HCT116 (cell line): ENCODE measurements around the gene SH3D19. TPM values are rescaled to one million over a fixed set of nuclear protein-coding genes. Genes with fewer than 3 reads are reported as not detected.

ENCODE experiments used
- ATAC-seq: fragments of 200-7000 bp; cut with Tn5 transposase; 2 replicates; pipeline ENCODE4 v1.9.1; 2020; ENCODE audit warnings: mild to moderate bottlenecking, moderate library complexity
- BruUV-seq: library from RNA; stranded (reverse); fragments of 400-500 nt; replicated peaks from 2 replicates; lab custom pipeline; 2021; lab: Mats Ljungman, UMichigan
- CTCF ChIA-PET: fragments of 300-600 bp; sonication (Branson Sonifier 250); formaldehyde crosslinking; loops from one replicate; lab custom pipeline; 2021; ENCODE audit warnings: antibody characterized with exemption; lab: Charles Lee
- POLR2A ChIA-PET: fragments of 300-600, 350-600 bp; sonication (Branson Sonifier 250); formaldehyde crosslinking; loops from one replicate; lab custom pipeline; 2021; ENCODE audit warnings: antibody characterized with exemption; lab: Charles Lee
- RAD21 ChIA-PET, 2 experiments: fragments of 300-600 bp; sonication (Branson Sonifier 250); formaldehyde crosslinking; loops; one replicate each; lab custom pipeline; 2023; ENCODE audit warnings: low total read pairs in 2 of 2; ENCODE audit not compliant: uncharacterized antibody in 2 of 2, unreplicated experiment in 2 of 2, low non-redundant PET in 1 of 2; lab: Charles Lee
- DNase-seq: peaks from one replicate; pipeline ENCODE4 v3.0.0-alpha.2; 2010; ENCODE audit warnings: low read depth, low spot score
- H2AFZ ChIP-seq: fragments of 200-600 bp; shearing (Covaris generic), sonication (generic); 2 replicates; pipeline ENCODE4 v1.6.1; 2017; ENCODE audit warnings: low read depth, mixed run types, mixed read lengths, antibody characterized with exemption, low read length; ENCODE audit not compliant: poor library complexity, severe bottlenecking
- H3K27ac ChIP-seq: 2 replicates; pipeline ENCODE4 v1.5.1; 2012; ENCODE audit warnings: low read depth, low read length
- H3K27me3 ChIP-seq: fragments of 200-600 bp; sonication (generic); 2 replicates; pipeline ENCODE4 v1.6.1; 2016; ENCODE audit warnings: mixed run types, low read length, mixed read lengths; ENCODE audit not compliant: insufficient read depth
- H3K36me3 ChIP-seq, 2 experiments: fragments of 200-500 bp in 1 of 2; fragments of 200-600 bp in 1 of 2; sonication (Bioruptor generic) in 1 of 2; sonication (generic) in 1 of 2; 2 replicates each; pipeline versions ENCODE4 v1.5.1 to v1.6.1; 2014 to 2016; ENCODE audit warnings: low read length in 2 of 2, inconsistent platforms in 1 of 2, mixed read lengths in 1 of 2, mixed run types in 1 of 2; ENCODE audit not compliant: insufficient read depth in 2 of 2, control insufficient read depth in 1 of 2
- H3K4me1 ChIP-seq, 2 experiments: fragments of 200-600 bp in 1 of 2; sonication (generic) in 1 of 2; 2 replicates each; pipeline versions ENCODE4 v1.5.1 to v1.6.1; 2012 to 2017; ENCODE audit warnings: low read length in 2 of 2, inconsistent platforms in 1 of 2, mild to moderate bottlenecking in 1 of 2, mixed read lengths in 1 of 2, mixed run types in 1 of 2, moderate library complexity in 1 of 2; ENCODE audit not compliant: insufficient read depth in 2 of 2, control insufficient read depth in 1 of 2
- H3K4me2 ChIP-seq: fragments of 200-600 bp; sonication (generic); 2 replicates; pipeline ENCODE4 v1.6.1; 2017; ENCODE audit warnings: mixed run types, low read length, mixed read lengths
- H3K4me3 ChIP-seq, 2 experiments: fragments of 200-600 bp in 1 of 2; sonication (generic) in 1 of 2; replicated peaks in 1 of 2; 2 replicates each; pipeline ENCODE4 v1.5.1; 2011 to 2016; ENCODE audit warnings: low read length in 2 of 2, control low read depth in 1 of 2, low read depth in 1 of 2, mild to moderate bottlenecking in 1 of 2, mixed read lengths in 1 of 2, mixed run types in 1 of 2
- H3K79me2 ChIP-seq: fragments of 200-600 bp; sonication (generic); 2 replicates; pipeline ENCODE4 v1.6.1; 2017; ENCODE audit warnings: mild to moderate bottlenecking, mixed run types, low read length, moderate library complexity, mixed read lengths; ENCODE audit not compliant: insufficient read depth
- H3K9ac ChIP-seq: fragments of 200-600 bp; sonication (generic); 2 replicates; pipeline ENCODE4 v1.6.1; 2016; ENCODE audit warnings: low read length, mixed read lengths
- H3K9me2 ChIP-seq: fragments of 200-600 bp; sonication (generic), shearing (Covaris generic); 2 replicates; pipeline ENCODE4 v1.6.1; 2017; ENCODE audit warnings: mixed run types, mild to moderate bottlenecking, moderate library complexity; ENCODE audit not compliant: insufficient read depth
- H3K9me3 ChIP-seq, 2 experiments: fragments of 200-500 bp in 1 of 2; fragments of 200-600 bp in 1 of 2; sonication (Bioruptor generic) in 1 of 2; sonication (generic) in 1 of 2; 2 replicates each; pipeline ENCODE4 v1.6.1; 2014 to 2017; ENCODE audit warnings: low read length in 2 of 2, mixed read lengths in 2 of 2, inconsistent platforms in 1 of 2, low read depth in 1 of 2, mild to moderate bottlenecking in 1 of 2, mixed run types in 1 of 2, moderate library complexity in 1 of 2; ENCODE audit not compliant: control insufficient read depth in 1 of 2, insufficient read depth in 1 of 2
- H4K20me1 ChIP-seq: fragments of 200-600 bp; sonication (generic), shearing (Covaris generic); 2 replicates; pipeline ENCODE4 v1.6.1; 2017; ENCODE audit warnings: mixed run types, mild to moderate bottlenecking, moderate library complexity; ENCODE audit not compliant: insufficient read depth
- ATF3 ChIP-seq: IDR thresholded peaks from 2 replicates; pipeline ENCODE4 v1.6.1; 2012
- CBX3 ChIP-seq: IDR thresholded peaks from 2 replicates; pipeline ENCODE4 v1.6.1; 2012; ENCODE audit warnings: low read depth
- CTCF ChIP-seq, 3 experiments: fragments of 200-600 bp in 1 of 3; sonication (generic) in 1 of 3; IDR thresholded peaks in 2 of 3; conservative IDR thresholded peaks in 1 of 3; 2 replicates each; pipeline ENCODE4 v1.5.1; 2012 to 2017; ENCODE audit warnings: low read depth in 2 of 3, low read length in 2 of 3, antibody characterized with exemption in 1 of 3, borderline replicate concordance in 1 of 3, control low read depth in 1 of 3, mild to moderate bottlenecking in 1 of 3, mixed read lengths in 1 of 3, mixed run types in 1 of 3, moderate library complexity in 1 of 3; ENCODE audit not compliant: insufficient read depth in 1 of 3
- EZH2 ChIP-seq: fragments of 200-600 bp; sonication (generic); IDR thresholded peaks from 2 replicates; pipeline ENCODE4 v1.6.1; 2017; ENCODE audit warnings: antibody characterized with exemption, mixed run types
- FOSL1 ChIP-seq: IDR thresholded peaks from 2 replicates; pipeline ENCODE4 v1.6.1; 2012; ENCODE audit warnings: low read depth
- JUND ChIP-seq: IDR thresholded peaks from 2 replicates; pipeline ENCODE4 v1.6.1; 2012
- POLR2A ChIP-seq: IDR thresholded peaks from 2 replicates; pipeline ENCODE4 v1.7.0; 2011; ENCODE audit warnings: borderline replicate concordance; ENCODE audit not compliant: insufficient read depth, insufficient read length; ENCODE audit errors: extremely low read depth
- POLR2AphosphoS5 ChIP-seq: IDR thresholded peaks from 2 replicates; pipeline ENCODE4 v1.6.1; 2011; ENCODE audit warnings: mild to moderate bottlenecking, low read depth, low read length, moderate library complexity
- REST ChIP-seq: IDR thresholded peaks from 2 replicates; pipeline ENCODE4 v1.6.1; 2012; ENCODE audit warnings: low read depth
- SIN3A ChIP-seq: IDR thresholded peaks from 2 replicates; pipeline ENCODE4 v1.6.1; 2012; ENCODE audit warnings: low read depth
- SP1 ChIP-seq: IDR thresholded peaks from 2 replicates; pipeline ENCODE4 v1.6.1; 2012; ENCODE audit warnings: low read depth
- TCF7L2 ChIP-seq: IDR thresholded peaks from 2 replicates; pipeline ENCODE4 v1.7.0; 2011; ENCODE audit warnings: borderline replicate concordance, inconsistent platforms; ENCODE audit not compliant: insufficient read depth, insufficient read length; ENCODE audit errors: extremely low read depth
- ZBTB33 ChIP-seq: IDR thresholded peaks from 2 replicates; pipeline ENCODE4 v1.6.1; 2011; ENCODE audit warnings: mild to moderate bottlenecking, low read length, moderate library complexity; ENCODE audit not compliant: insufficient replicate concordance; ENCODE audit errors: extremely low read depth
- ZNF274 ChIP-seq: fragments of 200-500 bp; sonication (Bioruptor generic); IDR thresholded peaks from 2 replicates; pipeline ENCODE4 v1.6.1; 2014; ENCODE audit warnings: mild to moderate bottlenecking, low read depth, low read length, inconsistent platforms
- intact Hi-C: fragments of 100-400 bp; cut with micrococcal nuclease; formaldehyde crosslinking; loops from 2 replicates; pipeline ENCODE4 v1.10.0; 2022
- total RNA-seq: library from RNA; stranded (reverse); gene quantifications from one replicate; pipeline ENCODE4 v1.2.1, GENCODE V29; 2021; ENCODE audit not compliant: unreplicated experiment

The SH3D19 gene
- total RNA-seq, 1 experiment from 2014 or later, result 37.5 TPM

GRCh38 chr4:151173871-151174270, 151.5 kb downstream of the SH3D19 start (continued):
- TF ChIP-seq CTCF (IDR thresholded peaks at IDR 0.05 in 2 of 3, conservative IDR thresholded peaks at IDR 0.05 in 1 of 3; ENCODE audit: borderline replicate concordance in 1 of 3, insufficient read depth in 1 of 3, low read depth in 2 of 3, low read length in 2 of 3), result no peak
- no peak for TF ChIP-seq POLR2AphosphoS5
- no peak for TF ChIP-seq SIN3A
- TF ChIP-seq TCF7L2, result no peak
- TF ChIP-seq JUND, result no peak

- ATAC-seq, result no peak
- H3K9ac ChIP-seq, result no peak overlapping the region
- BruUV-seq, result no TSS peak
- peaks cover 0 to 4% of the 10 kb centered on the region in 2 experiments; a peak in 1 of 4 replicates for H3K36me3 ChIP-seq
- no peaks in the 10 kb centered on the region for H4K20me1 ChIP-seq
- intact Hi-C loops, result no loop called here
- ChIA-PET CTCF (no interaction called here), RAD21 (no interaction called here), POLR2A (no interaction called here)
- no peaks in the 10 kb centered on the region for H3K27me3 ChIP-seq
- no peak overlapping the region for H3K4me2 ChIP-seq
- H3K4me1 ChIP-seq, result no peaks in the 10 kb centered on the region
- H3K79me2 ChIP-seq, result no peaks in the 10 kb centered on the region
- DNase-seq, result no peak
- H3K4me3 ChIP-seq, result no peak overlapping the region
- H3K9me3 ChIP-seq, result no peaks in the 10 kb centered on the region
- H2AFZ ChIP-seq, result no peak overlapping the region
- H3K27ac ChIP-seq, result no peak overlapping the region
- TF ChIP-seq ZBTB33 (no peak), EZH2 (no peak), CTCF (IDR thresholded peaks at IDR 0.05 in 2 of 3, conservative IDR thresholded peaks at IDR 0.05 in 1 of 3; ENCODE audit: borderline replicate concordance in 1 of 3, insufficient read depth in 1 of 3, low read depth in 2 of 3, low read length in 2 of 3) (no peak), FOSL1 (no peak), CBX3 (no peak), ATF3 (no peak), SIN3A (no peak), TCF7L2 (no peak), POLR2AphosphoS5 (no peak), POLR2A (no peak), REST (no peak), SP1 (no peak), ZNF274 (no peak)
- H3K9me2 ChIP-seq, result no peaks in the 10 kb centered on the region
Observed at GRCh38 chr4:151169900-151170299, 155.5 kb downstream of the SH3D19 start.
